Keratinocyte (primary cell): Measurements from ENCODE around the gene ADI1. TPM values are rescaled to one million over a fixed set of nuclear protein-coding genes. Genes with fewer than 3 reads are reported as not detected.

Experiments
- DNase-seq: peaks from one replicate; pipeline ENCODE4 v3.0.0-alpha.2; 2011; ENCODE audit warnings: low read depth, missing footprints, low spot score
- FAIRE-seq: peaks from 2 replicates; lab custom pipeline; 2011; peaks lifted over from hg19 to GRCh38; lab: Jason Lieb, UNC
- H2AFZ ChIP-seq: 2 replicates; pipeline ENCODE4 v1.6.0; 2012; ENCODE audit warnings: low read length, control low read depth, inconsistent platforms; ENCODE audit not compliant: control insufficient read depth
- H3K27ac ChIP-seq: 2 replicates; pipeline ENCODE4 v1.5.1; 2011; ENCODE audit warnings: low read length; ENCODE audit not compliant: control insufficient read depth, insufficient read depth
- H3K27me3 ChIP-seq: 3 replicates; pipeline ENCODE4 v1.6.0; 2011; ENCODE audit warnings: low read length; ENCODE audit not compliant: control insufficient read depth, insufficient read depth; ENCODE audit errors: extremely low read depth
- H3K36me3 ChIP-seq, 2 experiments: 2 replicates in 1 of 2; 3 replicates in 1 of 2; pipeline ENCODE4 v1.5.1; 2011; ENCODE audit warnings: low read length in 2 of 2, mild to moderate bottlenecking in 1 of 2; ENCODE audit not compliant: control insufficient read depth in 2 of 2, insufficient read depth in 2 of 2; ENCODE audit errors: extremely low read depth in 1 of 2
- H3K4me1 ChIP-seq: 3 replicates; pipeline ENCODE4 v1.5.1; 2011; ENCODE audit warnings: low read length; ENCODE audit not compliant: control insufficient read depth, insufficient read depth; ENCODE audit errors: extremely low read depth
- H3K4me2 ChIP-seq: 3 replicates; pipeline ENCODE4 v1.6.0; 2011; ENCODE audit warnings: low read depth, low read length; ENCODE audit not compliant: control insufficient read depth, insufficient read depth; ENCODE audit errors: extremely low read depth
- H3K4me3 ChIP-seq, 3 experiments: fragments of 200-600 bp in 1 of 3; sonication (generic) in 1 of 3; 2 replicates in 2 of 3; 3 replicates in 1 of 3; pipeline ENCODE4 v1.5.1; 2011 to 2016; ENCODE audit warnings: low read length in 3 of 3, mild to moderate bottlenecking in 3 of 3, control low read depth in 2 of 3, inconsistent platforms in 1 of 3, low read depth in 1 of 3, mixed read lengths in 1 of 3, mixed run types in 1 of 3, moderate library complexity in 1 of 3; ENCODE audit not compliant: control insufficient read depth in 2 of 3, insufficient read depth in 2 of 3; ENCODE audit errors: extremely low read depth in 1 of 3
- H3K79me2 ChIP-seq: 2 replicates; pipeline ENCODE4 v1.6.0; 2012; ENCODE audit warnings: low read length; ENCODE audit not compliant: control insufficient read depth, insufficient read depth
- H3K9ac ChIP-seq: 3 replicates; pipeline ENCODE4 v1.6.0; 2011; ENCODE audit warnings: low read length; ENCODE audit not compliant: control insufficient read depth, insufficient read depth; ENCODE audit errors: extremely low read depth
- H3K9me1 ChIP-seq: 3 replicates; pipeline ENCODE4 v1.6.0; 2011; ENCODE audit warnings: low read length; ENCODE audit not compliant: control insufficient read depth, insufficient read depth; ENCODE audit errors: extremely low read depth
- H3K9me3 ChIP-seq: 2 replicates; pipeline ENCODE4 v1.5.1; 2012; ENCODE audit warnings: low read depth, low read length; ENCODE audit not compliant: control insufficient read depth
- H4K20me1 ChIP-seq: 3 replicates; pipeline ENCODE4 v1.6.0; 2011; ENCODE audit warnings: low read length; ENCODE audit not compliant: control insufficient read depth, insufficient read depth; ENCODE audit errors: extremely low read depth
- EZH2 ChIP-seq: IDR thresholded peaks from one replicate; pipeline ENCODE4 v1.6.1; 2012; ENCODE audit warnings: inconsistent platforms, mild to moderate bottlenecking, low read length, moderate library complexity
- dilution Hi-C: fragments of 300-500 bp; cut with MboI; formaldehyde crosslinking; loops from one replicate; pipeline ENCODE4 v1.7.0; 2020; ENCODE audit warnings: low sequenced_read_pairs; ENCODE audit not compliant: extremely low pct_ligation_motif_present
- polyA plus RNA-seq, 5 experiments: library from polyadenylated mRNA; depleted of rRNA in 3 of 5; stranded (reverse) in 3 of 5; stranded (forward) in 1 of 5; unstranded in 1 of 5; fragments of >200 nt; gene quantifications; 1 replicate in 1 of 5; 2 replicates in 3 of 5; 3 replicates in 1 of 5; pipeline versions ENCODE4 v1.2.1 to v1.2.3, GENCODE V29; 2011 to 2012; ENCODE audit warnings: missing spikeins in 2 of 5, low read depth in 1 of 5, low replicate concordance in 1 of 5
- TF ChIP-seq, protein P1 (sequence below), 3 experiments: IDR thresholded peaks in 1 of 3; conservative IDR thresholded peaks in 1 of 3; optimal IDR thresholded peaks in 1 of 3; 2 replicates in 2 of 3; 3 replicates in 1 of 3; pipeline versions ENCODE3 to v1.5.1; 2011; ENCODE audit warnings: low read length in 3 of 3, mild to moderate bottlenecking in 3 of 3, moderate library complexity in 2 of 3, control low read depth in 1 of 3, inconsistent platforms in 1 of 3; ENCODE audit not compliant: insufficient read depth in 2 of 3; ENCODE audit errors: extremely low read depth in 1 of 3

ADI1 gene
- polyA plus RNA-seq, 1 donor (not counting 4 experiments of a cell fraction or from before 2014, with no cell fraction given) = 47.4 TPM

DNA sequence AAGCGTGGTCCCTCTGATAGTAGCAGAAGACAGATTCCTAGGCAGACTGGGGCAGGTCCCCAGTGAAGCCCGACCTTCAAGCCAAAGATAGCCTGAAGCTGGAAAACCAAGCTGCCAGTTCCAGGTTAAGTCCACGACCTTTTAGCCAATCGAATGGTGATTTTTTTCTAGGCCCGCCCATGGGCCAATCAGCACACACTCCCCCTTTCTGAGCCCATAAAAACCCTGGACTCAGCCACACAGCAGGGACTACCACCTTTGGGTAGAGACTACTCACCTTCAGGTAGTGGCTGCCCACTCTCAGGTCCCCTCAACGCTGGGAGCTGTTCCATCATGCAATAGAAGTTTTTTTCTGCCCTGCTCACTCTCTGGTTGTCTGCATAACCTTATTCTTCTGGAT lies 14.5 kb upstream of the ADI1 start:
- Histone ChIP-seq H3K9me3 (no peaks in the 10 kb centered on the region), H3K9me1 (no peaks in the 10 kb centered on the region), H3K27me3 (no peaks in the 10 kb centered on the region), H2AFZ (no peak overlapping the region), H3K27ac (no peak overlapping the region), H3K36me3 (peaks cover 0 to 2% of the 10 kb centered on the region in 2 experiments), H3K79me2 (no peaks in the 10 kb centered on the region), H3K4me1 (peaks cover 27% of the 10 kb centered on the region), H4K20me1 (no peaks in the 10 kb centered on the region), H3K9ac (no peak overlapping the region), H3K4me2 (no peak overlapping the region), H3K4me3 (no peak overlapping the region)
- no peak for TF ChIP-seq EZH2
- TF ChIP-seq, protein P1, sequence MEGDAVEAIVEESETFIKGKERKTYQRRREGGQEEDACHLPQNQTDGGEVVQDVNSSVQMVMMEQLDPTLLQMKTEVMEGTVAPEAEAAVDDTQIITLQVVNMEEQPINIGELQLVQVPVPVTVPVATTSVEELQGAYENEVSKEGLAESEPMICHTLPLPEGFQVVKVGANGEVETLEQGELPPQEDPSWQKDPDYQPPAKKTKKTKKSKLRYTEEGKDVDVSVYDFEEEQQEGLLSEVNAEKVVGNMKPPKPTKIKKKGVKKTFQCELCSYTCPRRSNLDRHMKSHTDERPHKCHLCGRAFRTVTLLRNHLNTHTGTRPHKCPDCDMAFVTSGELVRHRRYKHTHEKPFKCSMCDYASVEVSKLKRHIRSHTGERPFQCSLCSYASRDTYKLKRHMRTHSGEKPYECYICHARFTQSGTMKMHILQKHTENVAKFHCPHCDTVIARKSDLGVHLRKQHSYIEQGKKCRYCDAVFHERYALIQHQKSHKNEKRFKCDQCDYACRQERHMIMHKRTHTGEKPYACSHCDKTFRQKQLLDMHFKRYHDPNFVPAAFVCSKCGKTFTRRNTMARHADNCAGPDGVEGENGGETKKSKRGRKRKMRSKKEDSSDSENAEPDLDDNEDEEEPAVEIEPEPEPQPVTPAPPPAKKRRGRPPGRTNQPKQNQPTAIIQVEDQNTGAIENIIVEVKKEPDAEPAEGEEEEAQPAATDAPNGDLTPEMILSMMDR (optimal IDR thresholded peaks at IDR 0.05 in 1 of 3, IDR thresholded peaks at IDR 0.05 in 1 of 3, conservative IDR thresholded peaks at IDR 0.05 in 1 of 3; ENCODE audit: extremely low read depth in 1 of 3, insufficient read depth in 2 of 3, low read length in 3 of 3) = no peak
- dilution Hi-C loops = no loop called here
- no peak for FAIRE-seq
- DNase-seq = no peak

DNA sequence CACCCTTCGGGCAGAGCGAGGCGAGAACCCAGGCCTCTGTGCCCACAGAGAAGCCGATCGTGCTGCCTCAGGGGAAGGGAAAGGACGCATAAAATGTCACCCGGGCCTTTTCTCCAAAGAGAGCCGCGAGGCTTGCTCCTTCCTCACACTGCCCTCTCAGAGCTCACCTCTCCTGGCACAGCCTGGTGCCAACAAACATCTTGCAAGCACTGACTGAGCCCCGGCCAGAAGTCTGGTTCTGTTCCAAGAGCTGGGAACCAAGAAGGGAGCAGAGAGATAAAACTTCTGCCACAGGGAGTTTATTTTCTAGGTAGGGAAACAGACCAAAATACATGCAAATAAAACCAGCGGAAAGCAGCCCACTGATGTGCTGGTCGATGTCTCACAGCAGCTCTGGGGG lies 13.6 kb upstream of the ADI1 start:
- Histone ChIP-seq H4K20me1 (no peaks in the 10 kb centered on the region), H2AFZ (no peak overlapping the region), H3K36me3 (no peaks in the 10 kb centered on the region), H3K27ac (no peak overlapping the region), H3K4me2 (no peak overlapping the region), H3K9ac (no peak overlapping the region), H3K27me3 (no peaks in the 10 kb centered on the region), H3K79me2 (no peaks in the 10 kb centered on the region), H3K9me3 (no peaks in the 10 kb centered on the region), H3K4me1 (peaks cover 27% of the 10 kb centered on the region), H3K9me1 (no peaks in the 10 kb centered on the region), H3K4me3 (no peak overlapping the region)
- no peak for DNase-seq
- dilution Hi-C loops = no loop called here
- TF ChIP-seq EZH2 = no peak
- TF ChIP-seq, protein P1 (optimal IDR thresholded peaks at IDR 0.05 in 1 of 3, IDR thresholded peaks at IDR 0.05 in 1 of 3, conservative IDR thresholded peaks at IDR 0.05 in 1 of 3; ENCODE audit: extremely low read depth in 1 of 3, insufficient read depth in 2 of 3, low read length in 3 of 3) = no peak
- FAIRE-seq = no peak
